NOMO-1 treated with dmso at 0.1 percent for 144 hours (cell line): Measurements from ENCODE around the gene ASAH2.

ENCODE experiments used
- DNase-seq: peaks from one replicate; lab custom pipeline; 2025; ENCODE audit not compliant: unreplicated experiment; lab: John Stamatoyannopoulos, UW

The ASAH2 gene

GRCh38 chr10:50210876-50211275 lies 40.4 kb downstream of the ASAH2 start:
- DNase-seq = no peak
